Measurements from ENCODE around the gene POU3F1.

DNA sequence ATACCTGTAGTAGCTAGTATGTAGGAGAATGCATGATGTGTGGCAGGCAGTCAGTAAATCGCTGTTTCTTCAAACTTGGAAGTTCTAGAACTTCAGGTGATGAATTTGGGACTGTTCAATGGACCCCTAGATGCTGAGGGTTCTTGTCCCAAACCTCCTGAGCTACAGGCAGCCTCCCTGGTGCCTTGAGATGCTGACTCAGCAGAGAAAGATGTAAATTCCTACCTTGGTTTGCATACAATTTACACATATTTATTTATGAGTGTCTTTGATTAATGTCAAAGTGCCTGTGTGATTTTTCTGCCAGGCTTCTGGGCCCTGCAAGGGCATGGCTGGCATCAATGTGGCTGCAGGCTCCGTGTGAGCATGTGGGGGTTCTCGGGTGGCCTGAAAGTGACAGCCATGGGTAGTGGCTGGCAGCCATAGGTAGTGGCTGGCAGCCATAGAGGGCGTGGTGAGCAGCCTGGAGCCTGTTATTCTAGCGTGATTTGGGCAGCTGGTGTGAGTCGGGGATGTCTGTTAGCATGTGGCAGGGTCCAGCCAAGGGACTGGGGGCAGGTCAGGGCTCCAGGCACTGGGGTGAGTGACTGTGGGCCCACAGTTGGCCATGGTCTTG is 13.2 kb upstream of the POU3F1 start:
- TF ChIP-seq, protein P1, sequence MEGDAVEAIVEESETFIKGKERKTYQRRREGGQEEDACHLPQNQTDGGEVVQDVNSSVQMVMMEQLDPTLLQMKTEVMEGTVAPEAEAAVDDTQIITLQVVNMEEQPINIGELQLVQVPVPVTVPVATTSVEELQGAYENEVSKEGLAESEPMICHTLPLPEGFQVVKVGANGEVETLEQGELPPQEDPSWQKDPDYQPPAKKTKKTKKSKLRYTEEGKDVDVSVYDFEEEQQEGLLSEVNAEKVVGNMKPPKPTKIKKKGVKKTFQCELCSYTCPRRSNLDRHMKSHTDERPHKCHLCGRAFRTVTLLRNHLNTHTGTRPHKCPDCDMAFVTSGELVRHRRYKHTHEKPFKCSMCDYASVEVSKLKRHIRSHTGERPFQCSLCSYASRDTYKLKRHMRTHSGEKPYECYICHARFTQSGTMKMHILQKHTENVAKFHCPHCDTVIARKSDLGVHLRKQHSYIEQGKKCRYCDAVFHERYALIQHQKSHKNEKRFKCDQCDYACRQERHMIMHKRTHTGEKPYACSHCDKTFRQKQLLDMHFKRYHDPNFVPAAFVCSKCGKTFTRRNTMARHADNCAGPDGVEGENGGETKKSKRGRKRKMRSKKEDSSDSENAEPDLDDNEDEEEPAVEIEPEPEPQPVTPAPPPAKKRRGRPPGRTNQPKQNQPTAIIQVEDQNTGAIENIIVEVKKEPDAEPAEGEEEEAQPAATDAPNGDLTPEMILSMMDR (IDR thresholded peaks at IDR 0.05): no peak
- TF ChIP-seq POLR2A (IDR thresholded peaks at IDR 0.05): no peak

Data from ovary (tissue), 3 donors.